ENCODE data around the gene ZNF385B.

The ZNF385B gene

GRCh38 chr2:179744401-179744800, 117.0 kb downstream of the ZNF385B start:
- DNase-seq (ENCODE audit: low spot score) = no peak

- DNase-seq (ENCODE audit: low spot score) = no peak
Observed at GRCh38 chr2:179741317-179741716, 120.1 kb downstream of the ZNF385B start.

- no peak for DNase-seq (ENCODE audit: low spot score)
Observed at GRCh38 chr2:179729966-179730365, 131.4 kb downstream of the ZNF385B start.

- no peak for DNase-seq (ENCODE audit: low spot score)
Observed at GRCh38 chr2:179726461-179727180, 134.8 kb downstream of the ZNF385B start.

GRCh38 chr2:179724403-179724802, 137.0 kb downstream of the ZNF385B start:
- DNase-seq (ENCODE audit: low spot score) = no peak

GRCh38 chr2:179720173-179720772, 141.1 kb downstream of the ZNF385B start:
- DNase-seq (ENCODE audit: low spot score) = no peak

GRCh38 chr2:179715871-179716270, 145.5 kb downstream of the ZNF385B start:
- no peak for DNase-seq (ENCODE audit: low spot score)

GRCh38 chr2:179715196-179715595, 146.2 kb downstream of the ZNF385B start:
- no peak for DNase-seq (ENCODE audit: low spot score)

- no peak for DNase-seq (ENCODE audit: low spot score)
Observed at GRCh38 chr2:179712825-179713224, 148.6 kb downstream of the ZNF385B start.

GRCh38 chr2:179711375-179711774, 150.0 kb downstream of the ZNF385B start:
- no peak for DNase-seq (ENCODE audit: low spot score)

- no peak for DNase-seq (ENCODE audit: low spot score)
Observed at GRCh38 chr2:179703702-179704101, 157.7 kb downstream of the ZNF385B start.

GRCh38 chr2:179702912-179703311, 158.5 kb downstream of the ZNF385B start:
- no peak for DNase-seq (ENCODE audit: low spot score)

- DNase-seq (ENCODE audit: low spot score) = no peak
Observed at GRCh38 chr2:179701524-179702110, 159.8 kb downstream of the ZNF385B start.

GRCh38 chr2:179695486-179695885, 165.9 kb downstream of the ZNF385B start:
- no peak for DNase-seq (ENCODE audit: low spot score)

GRCh38 chr2:179694963-179695362, 166.4 kb downstream of the ZNF385B start:
- DNase-seq (ENCODE audit: low spot score) = no peak

- DNase-seq (ENCODE audit: low spot score) = no peak
Observed at GRCh38 chr2:179692610-179693009, 168.8 kb downstream of the ZNF385B start.

GRCh38 chr2:179692043-179692442, 169.4 kb downstream of the ZNF385B start:
- DNase-seq (ENCODE audit: low spot score) = no peak

- no peak for DNase-seq (ENCODE audit: low spot score)
Observed at GRCh38 chr2:179691235-179691634, 170.2 kb downstream of the ZNF385B start.

- no peak for DNase-seq (ENCODE audit: low spot score)
Observed at GRCh38 chr2:179686718-179687342, 174.6 kb downstream of the ZNF385B start.

GRCh38 chr2:179686069-179686468, 175.3 kb downstream of the ZNF385B start:
- DNase-seq (ENCODE audit: low spot score) = no peak

GRCh38 chr2:179685146-179685545, 176.3 kb downstream of the ZNF385B start:
- DNase-seq (ENCODE audit: low spot score) = no peak

GRCh38 chr2:179682756-179683155, 178.7 kb downstream of the ZNF385B start:
- DNase-seq (ENCODE audit: low spot score) = no peak
